Measurements from ENCODE around the gene MRPS18A. TPM values are rescaled to one million over a fixed set of nuclear protein-coding genes. Genes with fewer than 3 reads are reported as not detected.

MRPS18A gene
- total RNA-seq, 4 donors from 2014 or later: 161 to 171 (median 168) TPM

DNA sequence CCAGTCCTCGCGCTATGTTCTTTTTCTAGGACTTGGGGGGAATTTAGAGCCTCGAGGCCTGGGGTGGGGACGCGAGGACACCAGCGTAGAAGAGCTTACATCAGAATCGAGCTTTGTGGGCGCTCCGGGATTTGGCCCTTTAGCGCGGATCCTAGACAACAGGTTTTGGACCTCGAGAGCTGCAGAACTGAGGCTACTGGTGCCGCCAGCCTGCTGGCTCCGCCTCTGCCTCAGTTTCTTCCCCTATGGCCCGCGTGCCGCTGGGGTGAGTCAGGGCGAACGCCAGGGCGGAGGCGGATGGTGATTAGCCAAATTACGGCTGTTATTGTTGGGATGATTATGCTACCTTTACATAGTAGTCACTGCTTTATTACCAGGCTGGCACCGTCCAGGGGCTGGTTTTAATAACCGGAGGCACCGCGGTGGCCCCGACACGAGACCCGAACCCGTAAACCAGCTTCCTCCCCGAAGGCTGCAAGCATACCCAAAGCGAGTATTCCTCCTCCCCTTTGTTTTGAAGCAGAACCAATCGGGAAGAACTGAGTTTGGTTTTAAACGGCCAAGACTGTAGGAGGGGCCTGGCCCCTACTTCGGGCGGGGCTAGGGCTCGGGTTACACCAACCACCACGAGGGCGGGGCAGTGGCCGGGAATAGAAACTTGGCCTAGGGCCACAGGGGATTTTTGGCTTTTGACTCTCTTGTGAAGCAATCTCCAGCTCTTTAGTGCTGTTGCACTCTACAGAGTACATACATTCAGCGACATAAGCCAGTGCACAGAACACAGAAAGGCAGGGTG is 57.9 kb downstream of the MRPS18A start:
- Histone ChIP-seq H3K36me3 (peaks cover 0 to 13% of the 10 kb centered on the region in 2 donors), H3K9me3 (no peaks in the 10 kb centered on the region), H3K27me3 (no peaks in the 10 kb centered on the region), H3K4me1 (peaks cover 21 to 22% of the 10 kb centered on the region in 2 donors), H3K27ac (peak overlapping the region; percentile 97 to 100 (median 100)), H3K4me3 (peak overlapping the region; percentile 79 to 97 (median 84))
- TF ChIP-seq, protein P1, sequence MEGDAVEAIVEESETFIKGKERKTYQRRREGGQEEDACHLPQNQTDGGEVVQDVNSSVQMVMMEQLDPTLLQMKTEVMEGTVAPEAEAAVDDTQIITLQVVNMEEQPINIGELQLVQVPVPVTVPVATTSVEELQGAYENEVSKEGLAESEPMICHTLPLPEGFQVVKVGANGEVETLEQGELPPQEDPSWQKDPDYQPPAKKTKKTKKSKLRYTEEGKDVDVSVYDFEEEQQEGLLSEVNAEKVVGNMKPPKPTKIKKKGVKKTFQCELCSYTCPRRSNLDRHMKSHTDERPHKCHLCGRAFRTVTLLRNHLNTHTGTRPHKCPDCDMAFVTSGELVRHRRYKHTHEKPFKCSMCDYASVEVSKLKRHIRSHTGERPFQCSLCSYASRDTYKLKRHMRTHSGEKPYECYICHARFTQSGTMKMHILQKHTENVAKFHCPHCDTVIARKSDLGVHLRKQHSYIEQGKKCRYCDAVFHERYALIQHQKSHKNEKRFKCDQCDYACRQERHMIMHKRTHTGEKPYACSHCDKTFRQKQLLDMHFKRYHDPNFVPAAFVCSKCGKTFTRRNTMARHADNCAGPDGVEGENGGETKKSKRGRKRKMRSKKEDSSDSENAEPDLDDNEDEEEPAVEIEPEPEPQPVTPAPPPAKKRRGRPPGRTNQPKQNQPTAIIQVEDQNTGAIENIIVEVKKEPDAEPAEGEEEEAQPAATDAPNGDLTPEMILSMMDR (IDR thresholded peaks at IDR 0.05 in 4 of 5, conservative IDR thresholded peaks at IDR 0.05 in 1 of 5): no peak
- peak; percentile 79 to 94 for TF ChIP-seq POLR2A (IDR thresholded peaks at IDR 0.05)
- intact Hi-C loops (cut with DNase I; ENCODE audit: low total_unique reads) (loop anchor here (5.0 kb wide), 1 partner anchor 618 kb away; the partner anchor contains the start of gene HSP90AB1), in situ Hi-C loops (cut with MboI; ENCODE audit: low sequenced_read_pairs in 4 of 4) (no loop called here)
- DNase-seq (peak; percentile 95 to 97), ATAC-seq (peak; percentile 90 to 92)

DNA sequence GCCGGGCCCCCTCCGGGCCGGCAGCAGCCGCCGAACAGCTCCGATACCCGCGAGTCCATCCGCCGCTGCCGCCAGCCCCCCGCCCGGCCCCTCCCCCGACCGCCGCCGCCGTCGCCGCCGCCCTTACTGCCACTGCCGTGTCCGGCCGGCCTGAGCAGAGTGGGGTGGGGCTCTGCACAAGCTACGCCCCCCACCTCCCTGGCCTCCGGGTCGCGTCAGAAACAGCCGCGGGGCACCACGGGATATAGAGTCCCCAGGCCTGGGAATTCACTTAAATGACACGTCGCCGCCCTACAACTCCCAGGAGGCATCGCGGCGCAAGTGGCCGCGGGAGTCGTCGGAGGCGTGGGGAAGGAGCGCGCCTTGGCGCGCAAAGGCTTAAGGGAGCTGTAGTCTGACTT is 58.5 kb downstream of the MRPS18A start, which contains the start of gene GTPBP2:
TSS of gene GTPBP2 (minus strand) at position 161 of the 401 bp plus-strand sequence. CDS start at position 59, 102 bp downstream.
- H3K4me1 ChIP-seq: peaks cover 21 to 22% of the 10 kb centered on the region in 2 donors
- intact Hi-C loops (cut with DNase I; ENCODE audit: low total_unique reads) (loop anchor here (5.0 kb wide), 1 partner anchor 618 kb away; the partner anchor contains the start of gene HSP90AB1), in situ Hi-C loops (cut with MboI; ENCODE audit: low sequenced_read_pairs in 4 of 4) (no loop called here)
- H3K4me3 ChIP-seq: peak within 1 kb of the TSS; percentile 79 to 97 (median 88)
- H3K27ac ChIP-seq: peak within 1 kb of the TSS; percentile 97 to 100 (median 100)
- H3K9me3 ChIP-seq: no peaks in the 10 kb centered on the region
- H3K36me3 ChIP-seq: peaks cover 0 to 19% of the 10 kb centered on the region in 2 donors
- DNase-seq: peak; percentile 99
- peak; percentile 84 to 87 for ATAC-seq
- H3K27me3 ChIP-seq: no peaks in the 10 kb centered on the region
- TF ChIP-seq, protein P1 (IDR thresholded peaks at IDR 0.05 in 4 of 5, conservative IDR thresholded peaks at IDR 0.05 in 1 of 5): no peak
- peak in 1 of 2 donors; percentile 44 for TF ChIP-seq POLR2A (IDR thresholded peaks at IDR 0.05)

DNA sequence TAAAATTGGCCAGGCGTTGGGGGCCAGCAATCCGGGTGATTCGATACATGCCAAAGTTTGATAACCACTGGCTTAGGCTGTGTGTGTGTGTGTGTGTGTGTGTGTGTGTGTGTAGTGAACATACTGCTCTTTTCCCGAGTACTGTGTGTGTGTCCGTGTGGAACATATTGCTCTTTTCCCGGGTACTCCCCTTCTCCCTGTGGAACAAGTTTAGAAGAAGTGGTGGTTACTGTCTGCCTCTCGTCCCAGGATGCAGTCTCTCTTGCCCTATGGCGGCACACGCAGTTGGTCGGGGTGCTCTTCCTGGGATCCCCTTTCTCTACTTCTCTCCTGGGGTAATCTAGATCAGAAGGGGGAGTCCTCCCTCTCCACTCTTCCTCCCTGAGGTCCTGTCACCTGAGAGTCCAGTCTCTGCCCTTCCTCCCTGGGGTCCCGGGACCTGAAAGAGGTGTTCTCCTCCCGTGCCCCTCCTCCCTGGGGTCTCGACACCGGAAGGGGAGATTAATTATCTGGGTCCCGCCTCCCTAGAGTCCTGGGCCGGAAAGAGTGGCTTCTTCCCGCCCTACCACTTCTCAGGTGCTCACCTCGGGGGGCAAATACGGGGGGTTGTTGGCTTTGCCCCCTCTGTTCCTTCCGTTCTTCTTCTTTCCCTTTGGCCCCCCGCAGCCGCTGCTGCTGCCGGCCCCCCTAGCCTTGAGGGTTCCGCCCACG is 59.0 kb downstream of the MRPS18A start:
- DNase-seq (peak; percentile 19 to 51), ATAC-seq (no peak)
- TF ChIP-seq, protein P1 (IDR thresholded peaks at IDR 0.05 in 4 of 5, conservative IDR thresholded peaks at IDR 0.05 in 1 of 5): no peak
- TF ChIP-seq POLR2A (IDR thresholded peaks at IDR 0.05): no peak
- H3K36me3 ChIP-seq: peaks cover 0 to 25% of the 10 kb centered on the region in 2 donors
- peak overlapping the region; percentile 97 to 100 (median 100) for H3K27ac ChIP-seq
- H3K4me1 ChIP-seq: peaks cover 21 to 22% of the 10 kb centered on the region in 2 donors
- peak overlapping the region; percentile 79 to 97 (median 88) for H3K4me3 ChIP-seq
- no peaks in the 10 kb centered on the region for H3K9me3 ChIP-seq
- in situ Hi-C loops (cut with MboI; ENCODE audit: low sequenced_read_pairs in 4 of 4) (no loop called here), intact Hi-C loops (cut with DNase I; ENCODE audit: low total_unique reads) (loop anchor here (5.0 kb wide), 1 partner anchor 619 kb away; the partner anchor contains the start of gene HSP90AB1)
- H3K27me3 ChIP-seq: no peaks in the 10 kb centered on the region

DNA sequence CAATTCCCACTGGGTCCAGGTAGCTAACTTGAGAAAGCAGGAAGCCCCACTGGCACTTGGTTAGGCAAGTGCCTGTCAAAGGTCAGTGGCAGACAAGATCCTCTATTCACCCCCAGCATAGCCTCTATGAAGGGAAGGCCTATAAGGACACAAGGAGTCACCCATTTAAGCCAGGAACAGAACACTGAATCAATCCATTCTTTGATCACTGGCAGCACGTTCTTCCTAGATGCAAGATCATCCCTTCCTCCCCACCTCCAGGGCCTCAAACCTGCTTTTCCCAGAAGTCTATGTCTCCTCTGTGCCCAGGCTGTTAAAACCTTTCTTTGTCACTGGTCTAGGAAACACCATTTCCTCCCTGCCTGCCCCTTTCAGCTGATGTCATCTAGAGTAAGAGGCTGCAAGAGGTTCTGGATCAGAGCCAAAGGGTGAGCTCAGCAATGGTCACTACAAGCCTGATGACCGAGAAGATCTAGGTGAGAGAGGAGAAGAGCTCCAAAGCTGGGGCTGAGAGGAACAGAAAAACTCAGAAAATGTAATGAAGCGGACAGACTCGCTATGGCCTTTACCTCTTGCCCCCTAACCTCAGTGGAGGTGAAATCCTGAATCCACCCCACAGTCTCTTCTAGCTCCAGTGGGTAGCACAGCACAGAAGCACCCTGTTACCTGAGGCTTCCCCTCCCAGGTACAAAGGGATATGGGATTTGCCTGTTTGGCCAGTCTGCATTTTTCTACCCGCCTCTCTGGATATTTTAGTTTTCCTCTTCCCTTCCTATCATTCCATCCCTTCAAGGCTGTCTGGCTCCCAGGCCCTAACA is 60.4 kb downstream of the MRPS18A start:
- Histone ChIP-seq H3K9me3 (no peaks in the 10 kb centered on the region), H3K36me3 (peaks cover 0 to 38% of the 10 kb centered on the region in 2 donors), H3K4me3 (peak overlapping the region in 1 of 4 donors; percentile 97), H3K27me3 (no peaks in the 10 kb centered on the region), H3K4me1 (peaks cover 21 to 22% of the 10 kb centered on the region in 2 donors), H3K27ac (peak overlapping the region; percentile 97 to 100 (median 100))
- in situ Hi-C loops (cut with MboI; ENCODE audit: low sequenced_read_pairs in 4 of 4): no loop called here
- peak in 1 of 2 donors; percentile 24 for TF ChIP-seq POLR2A (IDR thresholded peaks at IDR 0.05)
- TF ChIP-seq, protein P1 (IDR thresholded peaks at IDR 0.05 in 4 of 5, conservative IDR thresholded peaks at IDR 0.05 in 1 of 5): no peak
- peak; percentile 67 to 74 for DNase-seq
- no peak for ATAC-seq
- intact Hi-C loops (cut with DNase I; ENCODE audit: low total_unique reads): loop anchor here (5.0 kb wide), 1 partner anchor 620 kb away; the partner anchor contains the start of gene HSP90AB1
